ENCODE data around the gene CCDC57.
A peak's percentile ranks its signal among the peaks of the same experiment; 100 is the strongest.
"Not testable (repeated sequence)": the region's sequence is repeated elsewhere in the genome, so short reads cannot be mapped to it uniquely, and the experiment has no call there.

The CCDC57 gene

GRCh38 chr17:82212331-82213250 is at the start of gene CCDC57:
Gene CCDC57 (minus strand): TSS chr17:82212842. CDS start chr17:82201944, 10,898 bp downstream.
- DNase-seq (ENCODE audit: low read depth in 3 of 3), result peak; percentile 51 to 77 (median 55)

DNA sequence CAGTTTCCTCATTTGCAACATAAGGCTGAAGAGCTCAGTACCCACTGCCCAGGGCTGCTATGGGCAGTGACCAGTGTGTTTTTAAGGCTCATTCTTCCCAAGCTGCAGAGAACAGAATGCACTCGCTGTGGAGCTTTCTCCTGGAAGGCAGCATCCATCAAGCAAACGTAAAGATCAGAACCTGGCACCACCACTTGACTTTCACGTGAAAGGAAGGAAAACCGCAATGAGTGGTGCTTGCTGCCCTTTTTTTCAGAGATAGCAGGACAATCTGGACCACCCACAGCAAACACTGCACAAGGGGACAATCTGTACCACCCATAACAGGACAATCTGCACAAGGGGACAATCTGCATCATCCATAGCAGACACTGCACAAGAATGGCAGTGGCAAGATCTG is 49.7 kb upstream of the CCDC57 start:
- no peak for DNase-seq (ENCODE audit: low read depth in 3 of 3)

DNA sequence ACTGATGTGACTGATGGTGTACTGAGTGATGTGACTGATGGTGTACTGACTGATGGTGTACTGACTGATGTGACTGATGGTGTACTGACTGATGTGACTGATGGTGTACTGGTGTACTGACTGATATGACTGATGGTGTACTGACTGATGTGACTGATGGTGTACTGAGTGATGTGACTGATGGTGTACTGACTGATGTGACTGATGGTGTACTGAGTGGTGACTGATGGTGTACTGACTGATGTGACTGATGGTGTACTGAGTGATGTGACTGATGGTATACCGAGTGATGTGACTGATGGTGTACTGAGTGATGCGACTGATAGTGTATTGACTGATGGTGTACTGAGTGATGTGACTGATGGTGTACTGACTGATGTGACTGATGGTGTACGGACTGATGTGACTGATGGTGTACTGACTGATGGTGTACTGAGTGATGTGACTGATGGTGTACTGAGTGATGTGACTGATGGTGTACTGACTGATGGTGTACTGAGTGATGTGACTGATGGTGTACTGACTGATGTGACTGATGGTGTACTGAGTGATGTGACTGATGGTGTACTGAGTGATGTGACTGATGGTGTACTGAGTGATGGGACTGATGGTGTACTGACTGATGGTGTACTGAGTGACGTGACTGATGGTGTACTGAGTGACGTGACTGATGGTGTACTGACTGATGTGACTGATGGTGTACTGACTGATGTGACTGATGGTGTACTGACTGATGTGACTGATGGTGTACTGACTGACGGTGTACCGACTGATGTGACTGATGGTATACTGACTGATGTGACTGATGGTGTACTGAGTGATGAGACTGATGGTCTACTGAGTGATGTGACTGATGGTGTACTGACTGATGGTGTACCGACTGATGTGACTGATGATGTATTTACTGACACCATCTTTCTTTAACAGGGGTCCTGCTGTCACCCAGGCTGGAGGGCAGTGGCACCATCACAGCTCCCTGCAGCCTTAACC is 47.6 kb upstream of the CCDC57 start:
- DNase-seq (ENCODE audit: low read depth in 3 of 3), result not testable (repeated sequence)

GRCh38 chr17:82258555-82258954 is 45.9 kb upstream of the CCDC57 start:
- DNase-seq (ENCODE audit: low read depth in 3 of 3), result no peak

- peak in 1 of 3 experiments; percentile 63 for DNase-seq (ENCODE audit: low read depth in 3 of 3)
Observed at GRCh38 chr17:82257473-82257872, 44.8 kb upstream of the CCDC57 start.

DNA sequence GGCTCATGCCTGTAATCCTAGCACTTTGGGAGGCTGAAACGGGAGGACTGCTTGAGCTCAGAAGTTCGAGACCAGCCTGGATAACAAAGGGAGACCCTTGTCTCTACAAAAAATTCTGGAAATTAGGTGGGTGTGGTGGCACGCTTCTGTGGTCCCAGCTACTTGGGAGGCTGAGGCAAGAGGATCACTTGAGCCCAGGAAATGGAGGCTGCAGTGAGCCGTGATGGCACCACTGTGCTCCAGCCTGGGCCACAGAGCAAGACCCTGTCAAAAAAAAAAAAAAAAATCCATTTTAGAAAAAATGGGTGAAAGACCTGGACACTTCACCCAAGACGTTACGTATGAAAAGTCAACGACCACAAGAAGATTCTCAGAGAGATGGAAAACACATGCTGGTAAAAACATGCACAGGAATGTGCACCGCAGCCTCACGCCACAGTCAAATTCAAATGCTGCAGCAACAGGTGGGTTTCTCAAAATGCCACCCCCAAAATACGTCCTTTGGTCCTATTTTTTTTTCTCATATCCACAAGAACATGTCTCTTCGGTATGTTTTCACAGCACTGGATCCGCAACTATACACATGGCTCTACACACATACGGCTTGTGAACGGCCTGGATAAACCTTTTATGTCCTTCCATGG is 43.7 kb upstream of the CCDC57 start:
- no peak for DNase-seq (ENCODE audit: low read depth in 3 of 3)

GRCh38 chr17:82255402-82255972 is 42.8 kb upstream of the CCDC57 start:
- no peak for DNase-seq (ENCODE audit: low read depth in 3 of 3)

GRCh38 chr17:82254746-82255145 is 42.1 kb upstream of the CCDC57 start:
- not testable (repeated sequence) for DNase-seq (ENCODE audit: low read depth in 3 of 3)

DNA sequence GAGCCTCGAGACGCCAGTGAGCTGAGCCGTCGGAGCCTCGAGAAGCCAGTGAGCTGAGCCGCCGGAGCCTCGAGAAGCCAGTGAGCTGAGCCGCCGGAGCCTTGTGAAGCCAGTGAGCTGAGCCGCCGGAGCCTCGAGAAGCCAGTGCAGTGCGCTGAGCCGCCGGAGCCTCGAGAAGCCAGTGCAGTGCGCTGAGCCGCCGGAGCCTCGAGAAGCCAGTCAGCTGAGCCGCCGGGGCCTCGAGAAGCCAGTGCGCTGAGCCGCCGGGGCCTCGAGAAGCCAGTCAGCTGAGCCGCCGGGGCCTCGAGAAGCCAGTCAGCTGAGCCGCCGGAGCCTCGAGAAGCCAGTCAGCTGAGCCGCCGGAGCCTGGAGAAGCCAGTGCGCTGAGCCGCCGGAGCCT is 41.5 kb upstream of the CCDC57 start:
- DNase-seq (ENCODE audit: low read depth in 3 of 3), result not testable (repeated sequence)

DNA sequence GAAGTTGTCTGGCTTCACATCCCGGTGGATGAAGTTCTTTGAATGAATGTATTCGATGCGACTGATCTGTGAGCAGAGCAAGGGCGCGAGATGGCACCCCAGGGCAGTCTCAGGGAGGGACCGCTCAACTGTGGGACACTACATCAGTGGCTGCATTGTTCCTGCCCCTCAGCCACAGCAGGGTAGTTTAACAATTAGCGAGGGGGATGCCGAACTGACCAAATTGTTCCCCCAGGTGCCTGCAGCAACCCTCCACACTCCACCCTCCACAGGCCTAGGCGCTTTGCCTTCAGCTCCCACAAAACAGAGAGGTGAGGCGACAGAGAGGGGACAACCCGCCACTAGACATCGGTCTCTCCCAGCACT is 40.5 kb upstream of the CCDC57 start:
- no peak for DNase-seq (ENCODE audit: low read depth in 3 of 3)

DNA sequence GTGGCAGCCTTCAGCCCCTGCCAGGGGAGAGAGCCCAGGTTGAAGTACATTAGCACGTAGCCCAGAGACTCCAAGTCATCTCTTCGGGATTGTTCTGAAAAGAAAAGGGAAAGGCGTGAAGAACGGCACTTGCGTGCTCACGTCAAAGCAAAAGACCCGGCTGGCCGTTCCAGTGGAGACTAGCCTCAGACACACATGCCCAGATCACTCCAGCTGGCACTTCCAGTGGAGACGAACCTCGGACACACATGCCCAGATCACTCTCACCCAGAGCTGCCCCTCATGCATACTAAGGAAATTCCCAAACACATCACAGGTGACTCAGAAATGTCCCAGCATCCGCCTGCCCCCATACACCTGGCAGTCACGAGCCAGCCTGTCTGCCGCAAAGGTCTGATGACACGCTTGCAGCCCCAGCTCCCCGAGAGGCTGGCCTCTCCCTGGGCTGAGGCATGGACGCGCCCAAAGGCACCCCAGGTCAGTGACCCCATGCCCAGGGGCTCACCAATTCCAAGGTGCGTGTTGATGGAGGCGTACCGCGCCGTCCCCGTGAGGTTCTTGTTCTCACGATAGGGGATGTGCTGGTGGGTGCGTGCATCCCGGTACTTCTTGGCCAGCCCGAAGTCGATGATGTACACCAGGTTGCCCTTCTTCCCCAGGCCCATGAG is 40.0 kb upstream of the CCDC57 start:
- no peak for DNase-seq (ENCODE audit: low read depth in 3 of 3)

DNA sequence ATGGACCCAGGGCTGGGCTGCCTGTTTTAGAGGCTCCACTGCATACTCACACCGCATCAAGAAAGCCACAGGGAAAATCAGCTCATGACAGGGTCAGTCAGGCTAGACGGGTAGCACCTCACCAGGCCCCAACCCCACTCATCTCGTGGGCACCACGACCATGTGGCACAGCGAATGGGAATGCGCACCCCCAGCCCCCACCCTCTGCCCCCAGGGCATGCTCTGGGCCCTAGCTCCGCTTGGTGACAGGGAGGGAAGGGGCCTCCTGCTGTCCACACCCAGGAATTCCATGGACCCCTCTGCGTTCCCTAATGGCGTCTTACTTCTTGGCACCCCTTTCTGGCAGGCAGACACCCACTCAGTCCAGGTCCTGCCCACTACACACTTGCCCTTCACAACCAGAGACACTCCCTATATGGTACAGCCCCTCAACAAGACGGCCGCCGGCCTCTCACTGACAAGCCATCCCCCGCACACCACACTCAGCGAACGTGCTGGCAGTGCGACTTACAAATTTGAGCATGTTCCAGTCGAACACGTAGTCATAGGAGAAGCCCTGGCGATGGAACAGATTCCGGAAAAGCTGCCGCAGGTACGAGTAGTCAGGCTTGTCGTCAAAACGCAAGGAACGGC is 38.3 kb upstream of the CCDC57 start:
- DNase-seq (ENCODE audit: low read depth in 3 of 3), result no peak

GRCh38 chr17:82249896-82250581 is 37.4 kb upstream of the CCDC57 start:
- DNase-seq (ENCODE audit: low read depth in 3 of 3), result no peak

GRCh38 chr17:82248815-82249674 is 36.4 kb upstream of the CCDC57 start:
- DNase-seq (ENCODE audit: low read depth in 3 of 3), result no peak

- no peak for DNase-seq (ENCODE audit: low read depth in 3 of 3)
Observed at GRCh38 chr17:82247856-82248671, 35.4 kb upstream of the CCDC57 start.

- DNase-seq (ENCODE audit: low read depth in 3 of 3), result no peak
Observed at GRCh38 chr17:82247182-82247823, 34.7 kb upstream of the CCDC57 start.

- DNase-seq (ENCODE audit: low read depth in 3 of 3), result no peak
Observed at GRCh38 chr17:82246365-82247181, 33.9 kb upstream of the CCDC57 start.

Data from stimulated activated CD4-positive, alpha-beta T cell treated with anti-CD3 and anti-CD28 coated beads, TNF-alpha, amount 100 ng/mL, for 24 hours (primary cell).